NT2/D1 (cell line): ENCODE measurements around the gene ZDHHC9.

Experiments used
- SUZ12 ChIP-seq: IDR thresholded peaks from 2 replicates; pipeline ENCODE4 v1.6.1; 2011; ENCODE audit not compliant: insufficient read length, insufficient read depth; ENCODE audit errors: extremely low read depth
- YY1 ChIP-seq: IDR thresholded peaks from 2 replicates; pipeline ENCODE4 v1.6.1; 2011; ENCODE audit not compliant: insufficient read length, insufficient read depth
- ZNF274 ChIP-seq: IDR thresholded peaks from 2 replicates; pipeline ENCODE4 v1.6.1; 2011; ENCODE audit warnings: mild to moderate bottlenecking, low read depth, low read length

DNA sequence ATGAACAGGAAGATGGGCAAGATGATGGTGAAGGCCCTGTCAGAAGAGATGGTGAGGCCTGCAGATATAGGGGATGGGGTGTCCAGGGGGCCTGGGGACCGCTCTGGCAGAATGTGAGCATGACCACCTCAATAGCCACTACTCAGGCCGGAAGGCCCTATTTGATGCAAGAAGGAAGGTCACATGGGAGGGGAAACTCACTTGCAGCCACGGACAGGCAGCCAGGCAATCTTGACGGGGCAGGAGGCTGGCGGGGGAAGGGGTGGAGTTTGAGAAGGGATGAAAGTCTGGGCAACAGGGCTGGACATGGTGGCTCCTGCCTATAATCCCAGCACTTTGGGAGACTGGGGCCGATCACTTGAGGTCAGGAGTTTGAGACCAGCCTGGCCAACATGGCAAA, 55.2 kb downstream of the ZDHHC9 start:
- TF ChIP-seq YY1: no peak
- no peak for TF ChIP-seq ZNF274
- TF ChIP-seq SUZ12: no peak
